Liver (tissue), 9 donors: ENCODE data around the gene RASL11B. TPM values are rescaled to one million over a fixed set of nuclear protein-coding genes. Genes with fewer than 3 reads are reported as not detected.
A peak's percentile ranks its signal among the peaks of the same experiment; 100 is the strongest.

ENCODE experiments used
- DNase-seq: peaks from one replicate; pipeline ENCODE4 v3.0.0-alpha.2; 2017; ENCODE audit warnings: low spot score
- H3K27ac ChIP-seq, 2 donors: one replicate each; pipeline ENCODE4 v1.7.0; 2013; ENCODE audit warnings: inconsistent platforms in 2 of 2, low read length in 2 of 2, control low read depth in 1 of 2, low read depth in 1 of 2, mild to moderate bottlenecking in 1 of 2
- H3K27me3 ChIP-seq, 4 donors: one replicate each; pipeline versions ENCODE4 v1.6.1 to v1.7.0; 2013; ENCODE audit warnings: low read length in 3 of 4, inconsistent platforms in 1 of 4, mild to moderate bottlenecking in 1 of 4, moderate library complexity in 1 of 4; ENCODE audit not compliant: control insufficient read depth in 4 of 4, insufficient read depth in 4 of 4
- H3K36me3 ChIP-seq, 4 donors: one replicate each; pipeline versions ENCODE4 v1.6.1 to v1.7.0; 2013; ENCODE audit warnings: low read length in 3 of 4, mild to moderate bottlenecking in 3 of 4, low read depth in 1 of 4, moderate library complexity in 1 of 4; ENCODE audit not compliant: control insufficient read depth in 4 of 4, insufficient read depth in 3 of 4
- H3K4me1 ChIP-seq, 4 donors: one replicate each; pipeline versions ENCODE4 v1.6.1 to v1.7.0; 2013; ENCODE audit warnings: low read length in 3 of 4, mild to moderate bottlenecking in 3 of 4, moderate library complexity in 1 of 4; ENCODE audit not compliant: control insufficient read depth in 4 of 4, insufficient read depth in 4 of 4
- H3K4me3 ChIP-seq, 3 donors: one replicate each; pipeline versions ENCODE4 v1.6.1 to v1.7.0; 2013; ENCODE audit warnings: low read length in 3 of 3, control low read depth in 1 of 3, low read depth in 1 of 3, mild to moderate bottlenecking in 1 of 3
- H3K9ac ChIP-seq, 2 donors: one replicate each; pipeline ENCODE4 v1.7.0; 2013; ENCODE audit warnings: low read length in 2 of 2, mild to moderate bottlenecking in 2 of 2, moderate library complexity in 2 of 2, control low read depth in 1 of 2, low read depth in 1 of 2
- H3K9me3 ChIP-seq, 4 donors: one replicate each; pipeline versions ENCODE4 v1.6.1 to v1.7.0; 2013; ENCODE audit warnings: low read length in 3 of 4; ENCODE audit not compliant: control insufficient read depth in 4 of 4
- ATF3 ChIP-seq: IDR thresholded peaks from 2 replicates; pipeline ENCODE4 v1.6.1; 2016; ENCODE audit warnings: antibody characterized with exemption
- CTCF ChIP-seq: fragments of 150-350 bp; IDR thresholded peaks from 2 replicates; pipeline ENCODE4 v1.5.1; 2017; ENCODE audit warnings: improper control_type of control experiment, low read depth, low read length; ENCODE audit not compliant: missing input control
- EGR1 ChIP-seq, 2 donors: IDR thresholded peaks; 2 replicates each; pipeline ENCODE4 v1.6.1; 2016 to 2018; ENCODE audit warnings: antibody characterized with exemption in 2 of 2, low read depth in 2 of 2
- FOXA1 ChIP-seq: IDR thresholded peaks from 2 replicates; pipeline ENCODE4 v1.6.1; 2016; ENCODE audit warnings: antibody characterized with exemption
- HNF4A ChIP-seq, 2 donors: conservative IDR thresholded peaks; 2 replicates each; pipeline ENCODE4 v1.6.1; 2016; ENCODE audit warnings: antibody characterized with exemption in 2 of 2, mild to moderate bottlenecking in 2 of 2
- HNF4G ChIP-seq: IDR thresholded peaks from 2 replicates; pipeline ENCODE4 v1.6.1; 2016; ENCODE audit warnings: antibody characterized with exemption
- JUND ChIP-seq, 2 donors: IDR thresholded peaks; 2 replicates each; pipeline ENCODE4 v1.6.1; 2016; ENCODE audit warnings: antibody characterized with exemption in 2 of 2
- MAX ChIP-seq: IDR thresholded peaks from 2 replicates; pipeline ENCODE4 v1.6.1; 2016; ENCODE audit warnings: antibody characterized with exemption
- NR2F2 ChIP-seq: IDR thresholded peaks from 2 replicates; pipeline ENCODE4 v1.6.1; 2016; ENCODE audit warnings: antibody characterized with exemption
- RAD21 ChIP-seq, 2 donors: IDR thresholded peaks; 2 replicates each; pipeline ENCODE4 v1.6.1; 2016; ENCODE audit warnings: antibody characterized with exemption in 2 of 2, mild to moderate bottlenecking in 2 of 2
- REST ChIP-seq: IDR thresholded peaks from 2 replicates; pipeline ENCODE4 v1.6.1; 2016; ENCODE audit warnings: antibody characterized with exemption, mild to moderate bottlenecking
- SP1 ChIP-seq: IDR thresholded peaks from 2 replicates; pipeline ENCODE4 v1.6.1; 2018; ENCODE audit warnings: antibody characterized with exemption, mild to moderate bottlenecking
- TAF1 ChIP-seq: conservative IDR thresholded peaks from 2 replicates; pipeline ENCODE4 v1.6.1; 2016; ENCODE audit warnings: antibody characterized with exemption, mild to moderate bottlenecking
- YY1 ChIP-seq: IDR thresholded peaks from 2 replicates; pipeline ENCODE4 v1.6.1; 2016; ENCODE audit warnings: antibody characterized with exemption, mild to moderate bottlenecking
- WGBS: extraction: QIAGEN DNeasy Blood & Tissue Kit; methylation state at CpG from one replicate; pipeline ENCODE4 v1.1.7; 2013; 5-methylcytosine and 5-hydroxymethylcytosine counted together
- polyA plus RNA-seq, 2 donors: library from polyadenylated mRNA; stranded (reverse) in 1 of 2; unstranded in 1 of 2; fragments of 200-250 nt in 1 of 2; fragments of >200 nt in 1 of 2; fragmentation: Nextera tagmentation in 1 of 2; extraction: Ambion mirVana in 1 of 2; gene quantifications; one replicate each; pipeline versions ENCODE4 v1.2.1 to v1.2.3, GENCODE V29; 2013 to 2015
- total RNA-seq, 2 donors: library from RNA; depleted of rRNA; stranded (reverse); fragments of >200 nt; gene quantifications; one replicate each; pipeline ENCODE4 v1.2.3, GENCODE V29; 2014
- TF ChIP-seq, protein P1 (sequence below): IDR thresholded peaks from 2 replicates; pipeline ENCODE4 v1.6.1; 2016; ENCODE audit warnings: antibody characterized with exemption
- donor health status: healthy.
- donor health status: healthy.
- donor health status: healthy.
- donor health status: healthy.
- donor health status: healthy.

Gene RASL11B
- total and polyA plus RNA-seq, 4 donors = 0.19 to 1.0 (median 0.61) TPM

- H3K36me3 ChIP-seq = peaks cover 0 to 1% (median 0%) of the 10 kb centered on the region in 4 donors
- H3K4me1 ChIP-seq = peaks cover 0 to 9% (median 6%) of the 10 kb centered on the region in 4 donors
- H3K4me3 ChIP-seq = no peak overlapping the region
- no peaks in the 10 kb centered on the region for H3K9me3 ChIP-seq
- H3K9ac ChIP-seq = no peak overlapping the region
- peaks cover 0 to 6% (median 0%) of the 10 kb centered on the region in 4 donors for H3K27me3 ChIP-seq
- WGBS = 93% methylated on average over 4 of the region's 4 CpGs
- TF ChIP-seq HNF4A (conservative IDR thresholded peaks at IDR 0.05) (no peak), SP1 (no peak), NR2F2 (no peak), JUND (IDR thresholded peaks at IDR 0.05) (no peak), EGR1 (IDR thresholded peaks at IDR 0.05; ENCODE audit: low read depth in 2 of 2) (no peak)
- H3K27ac ChIP-seq = no peak overlapping the region
- no peak for DNase-seq
Observed at GRCh38 chr4:52867163-52867562, 5.0 kb downstream of the RASL11B start.

- 85% methylated on average over 8 of the region's 8 CpGs for WGBS
- no peak overlapping the region for H3K4me3 ChIP-seq
- H3K9me3 ChIP-seq = no peaks in the 10 kb centered on the region
- peaks cover 0 to 6% (median 0%) of the 10 kb centered on the region in 4 donors for H3K27me3 ChIP-seq
- DNase-seq = no peak
- peaks cover 0 to 1% (median 0%) of the 10 kb centered on the region in 4 donors for H3K36me3 ChIP-seq
- H3K9ac ChIP-seq = no peak overlapping the region
- TF ChIP-seq RAD21 (IDR thresholded peaks at IDR 0.05) (peak in 1 of 2 donors; percentile 17), CTCF (no peak)
- no peak overlapping the region for H3K27ac ChIP-seq
- peaks cover 0 to 4% (median 2%) of the 10 kb centered on the region in 4 donors for H3K4me1 ChIP-seq
Observed at GRCh38 chr4:52868133-52868532, 6.0 kb downstream of the RASL11B start.

GRCh38 chr4:52869196-52869595 lies 7.1 kb downstream of the RASL11B start:
- Histone ChIP-seq H3K4me3 (no peak overlapping the region), H3K4me1 (peaks cover 0 to 4% (median 2%) of the 10 kb centered on the region in 4 donors), H3K27ac (peak overlapping the region in 1 of 2 donors; percentile 3), H3K9me3 (no peaks in the 10 kb centered on the region), H3K9ac (no peak overlapping the region), H3K27me3 (no peaks in the 10 kb centered on the region), H3K36me3 (peaks cover 0 to 1% (median 0%) of the 10 kb centered on the region in 4 donors)
- no peak for DNase-seq
- no peak for TF ChIP-seq YY1
- TF ChIP-seq HNF4G = no peak
- TF ChIP-seq REST = no peak
- no peak for TF ChIP-seq FOXA1
- TF ChIP-seq CTCF = no peak
- TF ChIP-seq HNF4A (conservative IDR thresholded peaks at IDR 0.05) = no peak
- no peak for TF ChIP-seq ATF3
- TF ChIP-seq EGR1 (IDR thresholded peaks at IDR 0.05; ENCODE audit: low read depth in 2 of 2) = no peak
- no peak for TF ChIP-seq RAD21 (IDR thresholded peaks at IDR 0.05)
- TF ChIP-seq NR2F2 = no peak
- TF ChIP-seq MAX = no peak
- TF ChIP-seq SP1 = no peak
- TF ChIP-seq, protein P1, sequence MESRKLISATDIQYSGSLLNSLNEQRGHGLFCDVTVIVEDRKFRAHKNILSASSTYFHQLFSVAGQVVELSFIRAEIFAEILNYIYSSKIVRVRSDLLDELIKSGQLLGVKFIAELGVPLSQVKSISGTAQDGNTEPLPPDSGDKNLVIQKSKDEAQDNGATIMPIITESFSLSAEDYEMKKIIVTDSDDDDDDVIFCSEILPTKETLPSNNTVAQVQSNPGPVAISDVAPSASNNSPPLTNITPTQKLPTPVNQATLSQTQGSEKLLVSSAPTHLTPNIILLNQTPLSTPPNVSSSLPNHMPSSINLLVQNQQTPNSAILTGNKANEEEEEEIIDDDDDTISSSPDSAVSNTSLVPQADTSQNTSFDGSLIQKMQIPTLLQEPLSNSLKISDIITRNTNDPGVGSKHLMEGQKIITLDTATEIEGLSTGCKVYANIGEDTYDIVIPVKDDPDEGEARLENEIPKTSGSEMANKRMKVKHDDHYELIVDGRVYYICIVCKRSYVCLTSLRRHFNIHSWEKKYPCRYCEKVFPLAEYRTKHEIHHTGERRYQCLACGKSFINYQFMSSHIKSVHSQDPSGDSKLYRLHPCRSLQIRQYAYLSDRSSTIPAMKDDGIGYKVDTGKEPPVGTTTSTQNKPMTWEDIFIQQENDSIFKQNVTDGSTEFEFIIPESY = no peak
- no peak for TF ChIP-seq TAF1
- 84% methylated on average over 12 of the region's 12 CpGs for WGBS
